ENCODE data around the gene TLE6. TPM values are rescaled to one million over a fixed set of nuclear protein-coding genes. Genes with fewer than 3 reads are reported as not detected.

The TLE6 gene
- total RNA-seq, 1 donor from 2014 or later = 0.59 TPM

- peaks cover 7% of the 10 kb centered on the region for H3K27me3 Mint-ChIP-seq (ENCODE audit: unreplicated experiment)
- H3K27ac Mint-ChIP-seq (ENCODE audit: unreplicated experiment) = no peak within 1 kb of the TSS
- no peaks in the 10 kb centered on the region for H3K9me3 Mint-ChIP-seq (ENCODE audit: unreplicated experiment)
These were observed 32.4 kb upstream of the TLE6 start, which contains the start of gene ZNF77 for GRCh38 chr19:2944775-2945574. Gene ZNF77 (minus strand): TSS chr19:2944971. CDS start chr19:2944840, 131 bp downstream.

DNA sequence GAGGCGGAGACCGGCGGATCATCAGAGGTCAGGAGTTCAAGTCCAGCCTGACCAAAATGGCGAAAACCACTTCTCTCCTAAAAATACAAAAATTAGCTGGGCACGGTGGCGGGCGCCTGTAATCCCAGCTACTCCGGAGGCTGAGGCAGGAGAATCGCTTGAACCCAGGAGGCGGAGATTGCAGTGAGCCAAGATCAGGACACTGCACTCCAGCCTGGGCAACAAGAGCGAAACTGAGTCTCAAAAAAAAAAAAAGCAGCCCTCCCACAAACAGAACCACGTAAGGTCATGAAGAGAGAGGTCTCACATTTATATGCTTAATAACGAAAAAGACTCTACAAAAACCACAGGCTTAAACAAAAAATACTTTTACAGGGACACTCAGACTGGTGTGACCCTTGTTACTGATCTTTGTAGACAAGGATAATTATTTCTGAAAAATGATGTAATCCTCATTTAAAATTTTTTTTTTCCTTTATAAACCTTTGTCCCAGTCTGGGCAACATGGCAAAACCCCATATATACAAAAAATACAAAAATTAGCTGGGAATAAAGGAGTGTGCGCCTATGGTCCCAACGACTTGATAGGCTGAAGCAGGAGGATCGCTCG is 31.7 kb upstream of the TLE6 start:
- no peak overlapping the region for H3K4me3 Mint-ChIP-seq (ENCODE audit: unreplicated experiment)
- peaks cover 30% of the 10 kb centered on the region for H3K4me1 Mint-ChIP-seq (ENCODE audit: unreplicated experiment)
- DNase-seq (ENCODE audit: low spot score) = no peak
- TF ChIP-seq, protein P1, sequence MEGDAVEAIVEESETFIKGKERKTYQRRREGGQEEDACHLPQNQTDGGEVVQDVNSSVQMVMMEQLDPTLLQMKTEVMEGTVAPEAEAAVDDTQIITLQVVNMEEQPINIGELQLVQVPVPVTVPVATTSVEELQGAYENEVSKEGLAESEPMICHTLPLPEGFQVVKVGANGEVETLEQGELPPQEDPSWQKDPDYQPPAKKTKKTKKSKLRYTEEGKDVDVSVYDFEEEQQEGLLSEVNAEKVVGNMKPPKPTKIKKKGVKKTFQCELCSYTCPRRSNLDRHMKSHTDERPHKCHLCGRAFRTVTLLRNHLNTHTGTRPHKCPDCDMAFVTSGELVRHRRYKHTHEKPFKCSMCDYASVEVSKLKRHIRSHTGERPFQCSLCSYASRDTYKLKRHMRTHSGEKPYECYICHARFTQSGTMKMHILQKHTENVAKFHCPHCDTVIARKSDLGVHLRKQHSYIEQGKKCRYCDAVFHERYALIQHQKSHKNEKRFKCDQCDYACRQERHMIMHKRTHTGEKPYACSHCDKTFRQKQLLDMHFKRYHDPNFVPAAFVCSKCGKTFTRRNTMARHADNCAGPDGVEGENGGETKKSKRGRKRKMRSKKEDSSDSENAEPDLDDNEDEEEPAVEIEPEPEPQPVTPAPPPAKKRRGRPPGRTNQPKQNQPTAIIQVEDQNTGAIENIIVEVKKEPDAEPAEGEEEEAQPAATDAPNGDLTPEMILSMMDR (IDR thresholded peaks at IDR 0.05; ENCODE audit: unreplicated experiment) = no peak
- H3K36me3 Mint-ChIP-seq (ENCODE audit: low read depth, unreplicated experiment) = peaks cover 21% of the 10 kb centered on the region
- no peaks in the 10 kb centered on the region for H3K9me3 Mint-ChIP-seq (ENCODE audit: unreplicated experiment)
- peaks cover 9% of the 10 kb centered on the region for H3K27me3 Mint-ChIP-seq (ENCODE audit: unreplicated experiment)
- no peak overlapping the region for H3K27ac Mint-ChIP-seq (ENCODE audit: unreplicated experiment)

More at GRCh38 chr19:2944775-2945574, 32.4 kb upstream of the TLE6 start, which contains the start of gene ZNF77:
- Mint-ChIP-seq H3K4me1 (ENCODE audit: unreplicated experiment) (peaks cover 30% of the 10 kb centered on the region), H3K4me3 (ENCODE audit: unreplicated experiment) (peak within 1 kb of the TSS; percentile 92), H3K36me3 (ENCODE audit: low read depth, unreplicated experiment) (peaks cover 21% of the 10 kb centered on the region)
- TF ChIP-seq, protein P1 (IDR thresholded peaks at IDR 0.05; ENCODE audit: unreplicated experiment) = no peak
- peak; percentile 83 for DNase-seq (ENCODE audit: low spot score)

- TF ChIP-seq, protein P1 (IDR thresholded peaks at IDR 0.05; ENCODE audit: unreplicated experiment) = no peak
- Mint-ChIP-seq H3K27me3 (ENCODE audit: unreplicated experiment) (peaks cover 8% of the 10 kb centered on the region), H3K4me3 (ENCODE audit: unreplicated experiment) (peak overlapping the region; percentile 96), H3K27ac (ENCODE audit: unreplicated experiment) (peak overlapping the region; percentile 99), H3K4me1 (ENCODE audit: unreplicated experiment) (peaks cover 24% of the 10 kb centered on the region), H3K9me3 (ENCODE audit: unreplicated experiment) (no peaks in the 10 kb centered on the region), H3K36me3 (ENCODE audit: low read depth, unreplicated experiment) (peaks cover 11% of the 10 kb centered on the region)
- DNase-seq (ENCODE audit: low spot score) = peak; percentile 82
These were observed 27.5 kb upstream of the TLE6 start for GRCh38 chr19:2949939-2950285.

DNA sequence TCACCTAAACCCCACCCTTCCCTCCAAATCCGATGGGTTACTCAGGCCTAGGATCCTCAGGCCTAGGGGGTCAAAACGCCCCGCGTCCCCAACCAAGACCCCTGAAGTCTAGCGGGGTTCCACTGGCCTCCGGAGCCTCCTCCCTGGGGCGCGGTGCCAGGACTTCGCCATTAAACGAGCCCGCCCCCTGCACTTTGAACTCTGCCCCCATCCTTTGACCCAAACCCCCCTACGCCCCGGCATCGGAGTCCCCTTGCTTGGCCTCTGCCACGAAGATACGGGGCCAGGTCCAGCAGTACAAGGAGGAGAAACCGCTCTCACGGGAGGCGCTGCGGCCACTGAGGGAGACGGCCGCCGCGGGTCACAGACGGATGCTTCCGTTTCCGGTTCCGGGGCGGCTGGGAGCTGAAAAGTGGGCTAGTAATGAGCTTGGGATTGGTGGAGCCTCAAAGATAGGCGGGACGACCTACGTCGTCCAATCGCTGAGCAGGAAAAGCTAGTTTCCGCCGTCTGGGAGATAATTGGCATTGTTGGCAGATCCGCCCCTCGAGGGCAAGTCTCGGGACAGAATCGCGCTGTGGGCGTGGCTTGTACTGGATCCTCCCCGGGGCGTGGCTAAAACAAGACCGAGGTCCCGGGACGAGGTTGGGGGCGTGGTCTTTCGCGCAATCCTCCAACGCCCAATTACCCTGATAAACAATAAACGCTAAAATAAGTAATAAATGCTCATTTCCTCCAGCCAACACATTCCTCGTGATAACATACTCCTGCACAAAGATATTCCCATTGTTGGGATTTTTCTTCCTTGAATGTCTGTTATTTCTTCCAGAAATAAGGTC is 26.9 kb upstream of the TLE6 start:
- TF ChIP-seq, protein P1 (IDR thresholded peaks at IDR 0.05; ENCODE audit: unreplicated experiment) = no peak
- peaks cover 24% of the 10 kb centered on the region for H3K4me1 Mint-ChIP-seq (ENCODE audit: unreplicated experiment)
- peaks cover 11% of the 10 kb centered on the region for H3K36me3 Mint-ChIP-seq (ENCODE audit: low read depth, unreplicated experiment)
- no peaks in the 10 kb centered on the region for H3K9me3 Mint-ChIP-seq (ENCODE audit: unreplicated experiment)
- DNase-seq (ENCODE audit: low spot score) = peak; percentile 100
- peak overlapping the region; percentile 96 for H3K4me3 Mint-ChIP-seq (ENCODE audit: unreplicated experiment)
- peaks cover 8% of the 10 kb centered on the region for H3K27me3 Mint-ChIP-seq (ENCODE audit: unreplicated experiment)
- peak overlapping the region; percentile 99 for H3K27ac Mint-ChIP-seq (ENCODE audit: unreplicated experiment)

Data from endothelial cell (in vitro differentiated cells).